ENCODE measurements around the gene FBXO27.
"Not testable (repeated sequence)": the region's sequence is repeated elsewhere in the genome, so short reads cannot be mapped to it uniquely, and the experiment has no call there.

FBXO27 gene

GRCh38 chr19:38989614-38990013 is 42.7 kb downstream of the FBXO27 start:
- in situ Hi-C loops (cut with MboI; ENCODE audit: low sequenced_read_pairs): not testable (repeated sequence)

GRCh38 chr19:38989066-38989605 is 43.2 kb downstream of the FBXO27 start:
- in situ Hi-C loops (cut with MboI; ENCODE audit: low sequenced_read_pairs): no loop called here

GRCh38 chr19:38988627-38989026 is 43.7 kb downstream of the FBXO27 start:
- in situ Hi-C loops (cut with MboI; ENCODE audit: low sequenced_read_pairs): not testable (repeated sequence)

GRCh38 chr19:38987745-38988144 is 44.6 kb downstream of the FBXO27 start:
- in situ Hi-C loops (cut with MboI; ENCODE audit: low sequenced_read_pairs): not testable (repeated sequence)

- in situ Hi-C loops (cut with MboI; ENCODE audit: low sequenced_read_pairs): no loop called here
Observed at GRCh38 chr19:38985262-38985661, 47.1 kb downstream of the FBXO27 start.

GRCh38 chr19:38980583-38981374 is 51.6 kb downstream of the FBXO27 start:
- in situ Hi-C loops (cut with MboI; ENCODE audit: low sequenced_read_pairs): no loop called here

GRCh38 chr19:38979812-38980211 is 52.5 kb downstream of the FBXO27 start:
- in situ Hi-C loops (cut with MboI; ENCODE audit: low sequenced_read_pairs): no loop called here

- in situ Hi-C loops (cut with MboI; ENCODE audit: low sequenced_read_pairs): no loop called here
Observed at GRCh38 chr19:38978326-38978689, 54.0 kb downstream of the FBXO27 start.

GRCh38 chr19:38977445-38978325 is 54.7 kb downstream of the FBXO27 start:
- in situ Hi-C loops (cut with MboI; ENCODE audit: low sequenced_read_pairs): no loop called here

- in situ Hi-C loops (cut with MboI; ENCODE audit: low sequenced_read_pairs): no loop called here
Observed at GRCh38 chr19:38975861-38976271, 56.5 kb downstream of the FBXO27 start.

GRCh38 chr19:38975214-38975860 is 57.0 kb downstream of the FBXO27 start, which contains the start of gene FBXO17:
FBXO17 (minus strand) TSS chr19:38975742; CDS start chr19:38950319, 25,423 bp downstream.
- in situ Hi-C loops (cut with MboI; ENCODE audit: low sequenced_read_pairs): no loop called here

- in situ Hi-C loops (cut with MboI; ENCODE audit: low sequenced_read_pairs): no loop called here
Observed at GRCh38 chr19:38974624-38975213, 57.6 kb downstream of the FBXO27 start.
